ENCODE measurements around the gene USP32.

- TF ChIP-seq CTCF (IDR thresholded peaks at IDR 0.05; ENCODE audit: low read length): no peak
- TF ChIP-seq EZH2 (IDR thresholded peaks at IDR 0.05; ENCODE audit: borderline replicate concordance, low read length): no peak
Observed at GRCh38 chr17:60412701-60413100, 20.8 kb upstream of the USP32 start.

All from OCI-LY1 (cell line).